Measurements from ENCODE around the gene CD81. TPM values are rescaled to one million over a fixed set of nuclear protein-coding genes. Genes with fewer than 3 reads are reported as not detected.

The CD81 gene
- total RNA-seq, 4 donors from 2014 or later: 54.5 to 87.0 (median 66.8) TPM

DNA sequence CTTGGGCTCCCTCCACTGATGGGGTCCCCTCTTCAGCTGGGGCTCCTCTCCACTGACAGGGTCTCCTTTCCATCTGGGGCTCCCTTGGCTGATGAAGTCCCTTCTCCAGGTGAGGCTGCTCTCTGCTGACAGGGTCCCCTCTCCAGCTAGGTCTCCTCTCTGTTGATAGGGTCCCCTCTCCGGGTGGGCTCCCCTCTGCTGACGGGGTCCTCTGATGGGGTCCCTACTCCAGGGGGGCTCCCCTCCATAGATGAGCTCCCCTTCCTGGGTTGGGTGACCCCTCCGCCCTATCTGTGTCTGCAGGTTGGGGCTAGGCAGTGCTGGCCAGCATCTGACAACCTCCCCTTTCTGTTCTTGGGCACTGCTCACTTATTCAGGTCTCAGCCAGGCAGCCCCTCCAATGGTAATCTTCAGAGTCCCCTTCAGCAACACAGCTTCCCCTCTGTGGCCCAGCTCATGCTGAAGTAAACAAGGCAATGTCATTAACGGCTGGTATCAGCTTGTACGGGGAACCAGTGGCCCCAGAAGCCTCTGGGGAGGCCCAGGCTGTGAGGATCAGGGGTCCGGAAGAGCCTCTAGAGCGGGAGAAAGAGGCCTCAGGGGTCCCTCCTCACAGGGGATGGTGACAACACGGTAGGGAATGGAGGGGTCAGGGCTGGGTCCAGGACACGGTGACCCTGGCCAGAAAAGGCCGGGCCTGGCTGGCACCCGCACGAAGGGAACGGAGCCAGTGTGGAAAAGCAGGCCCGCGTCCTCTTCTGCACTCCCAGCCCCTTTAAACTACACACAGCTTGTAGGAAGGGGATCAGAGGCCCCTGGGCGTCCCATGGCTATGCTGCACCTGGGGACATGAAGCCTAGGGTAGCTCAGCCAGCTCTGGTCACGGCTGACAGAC is 9.6 kb upstream of the CD81 start:
- H3K27me3 ChIP-seq: no peaks in the 10 kb centered on the region
- H3K27ac ChIP-seq: no peak overlapping the region
- ATAC-seq (no peak), DNase-seq (no peak)
- no peak overlapping the region for H3K4me3 ChIP-seq
- no peak for TF ChIP-seq POLR2A (IDR thresholded peaks at IDR 0.05)
- TF ChIP-seq, protein P1, sequence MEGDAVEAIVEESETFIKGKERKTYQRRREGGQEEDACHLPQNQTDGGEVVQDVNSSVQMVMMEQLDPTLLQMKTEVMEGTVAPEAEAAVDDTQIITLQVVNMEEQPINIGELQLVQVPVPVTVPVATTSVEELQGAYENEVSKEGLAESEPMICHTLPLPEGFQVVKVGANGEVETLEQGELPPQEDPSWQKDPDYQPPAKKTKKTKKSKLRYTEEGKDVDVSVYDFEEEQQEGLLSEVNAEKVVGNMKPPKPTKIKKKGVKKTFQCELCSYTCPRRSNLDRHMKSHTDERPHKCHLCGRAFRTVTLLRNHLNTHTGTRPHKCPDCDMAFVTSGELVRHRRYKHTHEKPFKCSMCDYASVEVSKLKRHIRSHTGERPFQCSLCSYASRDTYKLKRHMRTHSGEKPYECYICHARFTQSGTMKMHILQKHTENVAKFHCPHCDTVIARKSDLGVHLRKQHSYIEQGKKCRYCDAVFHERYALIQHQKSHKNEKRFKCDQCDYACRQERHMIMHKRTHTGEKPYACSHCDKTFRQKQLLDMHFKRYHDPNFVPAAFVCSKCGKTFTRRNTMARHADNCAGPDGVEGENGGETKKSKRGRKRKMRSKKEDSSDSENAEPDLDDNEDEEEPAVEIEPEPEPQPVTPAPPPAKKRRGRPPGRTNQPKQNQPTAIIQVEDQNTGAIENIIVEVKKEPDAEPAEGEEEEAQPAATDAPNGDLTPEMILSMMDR (IDR thresholded peaks at IDR 0.05 in 4 of 5, conservative IDR thresholded peaks at IDR 0.05 in 1 of 5): no peak
- no peaks in the 10 kb centered on the region for H3K9me3 ChIP-seq
- intact Hi-C loops (cut with DNase I; ENCODE audit: low total_unique reads): no loop called here
- no peaks in the 10 kb centered on the region for H3K36me3 ChIP-seq
- in situ Hi-C loops (cut with MboI; ENCODE audit: low sequenced_read_pairs in 4 of 4): no loop called here
- H3K4me1 ChIP-seq: no peaks in the 10 kb centered on the region

DNA sequence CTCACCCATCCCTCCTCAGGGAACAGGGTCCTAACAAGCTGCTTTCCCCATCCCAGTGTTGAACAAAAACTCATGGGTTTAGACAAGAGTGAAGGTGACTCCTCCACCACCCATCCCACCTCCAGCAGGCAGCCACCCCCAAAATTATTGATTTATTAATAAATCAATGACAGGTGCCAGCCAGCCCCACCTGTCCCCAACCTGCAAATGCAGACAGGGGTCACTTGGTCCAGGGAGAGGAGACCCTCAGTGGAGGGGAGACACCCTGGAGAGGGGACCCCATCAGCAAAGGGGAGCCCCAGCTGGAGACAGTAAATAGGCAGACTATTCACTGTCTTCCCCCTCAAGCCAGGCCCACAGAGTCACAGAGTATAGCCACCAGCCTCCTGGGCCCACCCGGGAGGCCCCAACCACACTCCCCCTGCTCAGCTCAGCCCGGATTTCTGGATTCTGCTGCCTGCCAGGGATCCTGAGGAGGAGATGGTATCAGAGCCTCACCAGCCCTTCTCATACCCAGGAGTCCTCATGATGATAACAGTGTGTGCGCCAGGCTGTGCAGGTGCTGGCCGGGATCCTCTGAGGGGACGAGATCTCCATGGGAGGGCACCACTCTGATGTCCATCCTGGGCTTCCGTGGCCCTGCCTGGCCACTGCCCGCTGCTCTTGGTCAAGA is 8.8 kb upstream of the CD81 start:
- Histone ChIP-seq H3K27ac (no peak overlapping the region), H3K36me3 (no peaks in the 10 kb centered on the region), H3K9me3 (no peaks in the 10 kb centered on the region), H3K27me3 (no peaks in the 10 kb centered on the region), H3K4me1 (no peaks in the 10 kb centered on the region), H3K4me3 (no peak overlapping the region)
- no peak for DNase-seq
- TF ChIP-seq, protein P1 (IDR thresholded peaks at IDR 0.05 in 4 of 5, conservative IDR thresholded peaks at IDR 0.05 in 1 of 5): no peak
- TF ChIP-seq POLR2A (IDR thresholded peaks at IDR 0.05): no peak
- in situ Hi-C loops (cut with MboI; ENCODE audit: low sequenced_read_pairs in 4 of 4): no loop called here
- intact Hi-C loops (cut with DNase I; ENCODE audit: low total_unique reads): no loop called here
- ATAC-seq: no peak

DNA sequence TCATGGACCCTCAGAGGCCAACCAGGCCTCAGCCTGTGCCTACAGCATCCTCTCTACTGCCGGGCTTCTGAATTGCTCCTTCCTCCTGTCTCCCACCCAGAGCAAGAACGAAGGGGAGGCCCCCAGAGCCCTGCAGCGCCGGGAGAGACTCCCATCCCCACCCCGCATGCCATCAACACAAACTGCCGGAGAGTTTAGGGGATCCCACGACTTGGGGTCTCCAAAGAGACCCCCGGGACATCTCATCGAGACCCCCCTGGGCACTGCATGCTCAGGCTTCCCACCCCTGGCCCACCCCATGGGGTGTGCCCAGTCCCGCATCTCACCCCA is 8.3 kb upstream of the CD81 start:
- no peak for DNase-seq
- in situ Hi-C loops (cut with MboI; ENCODE audit: low sequenced_read_pairs in 4 of 4): no loop called here
- intact Hi-C loops (cut with DNase I; ENCODE audit: low total_unique reads): no loop called here
- ATAC-seq: no peak
- Histone ChIP-seq H3K9me3 (no peaks in the 10 kb centered on the region), H3K27ac (no peak overlapping the region), H3K4me3 (no peak overlapping the region), H3K4me1 (no peaks in the 10 kb centered on the region), H3K36me3 (no peaks in the 10 kb centered on the region), H3K27me3 (no peaks in the 10 kb centered on the region)
- TF ChIP-seq, protein P1 (IDR thresholded peaks at IDR 0.05 in 4 of 5, conservative IDR thresholded peaks at IDR 0.05 in 1 of 5): no peak
- TF ChIP-seq POLR2A (IDR thresholded peaks at IDR 0.05): no peak

DNA sequence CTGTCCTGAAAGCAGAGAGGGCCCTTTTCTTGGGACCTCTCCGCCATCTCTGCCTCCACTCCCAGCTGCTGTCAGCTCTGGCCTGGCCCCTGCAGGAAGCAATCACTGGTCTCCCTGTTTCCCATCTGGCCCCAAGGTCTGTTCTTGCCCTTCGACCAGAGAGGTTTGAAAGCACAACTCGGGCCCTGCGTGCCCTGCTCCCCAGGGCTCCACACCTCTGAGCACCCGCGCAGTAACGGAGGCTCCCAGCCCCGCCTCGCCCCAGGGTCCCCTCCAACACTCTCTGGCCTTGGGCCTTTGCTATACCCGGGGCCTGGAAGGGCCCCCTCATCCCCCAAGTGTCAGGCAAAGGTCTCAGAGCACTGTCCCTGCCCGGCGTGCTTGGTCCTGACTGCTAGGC is 7.8 kb upstream of the CD81 start:
- TF ChIP-seq, protein P1 (IDR thresholded peaks at IDR 0.05 in 4 of 5, conservative IDR thresholded peaks at IDR 0.05 in 1 of 5): no peak
- TF ChIP-seq POLR2A (IDR thresholded peaks at IDR 0.05): no peak
- DNase-seq (no peak), ATAC-seq (no peak)
- H3K9me3 ChIP-seq: no peaks in the 10 kb centered on the region
- H3K4me1 ChIP-seq: no peaks in the 10 kb centered on the region
- intact Hi-C loops (cut with DNase I; ENCODE audit: low total_unique reads): no loop called here
- H3K27ac ChIP-seq: no peak overlapping the region
- H3K36me3 ChIP-seq: no peaks in the 10 kb centered on the region
- in situ Hi-C loops (cut with MboI; ENCODE audit: low sequenced_read_pairs in 4 of 4): no loop called here
- no peaks in the 10 kb centered on the region for H3K27me3 ChIP-seq
- no peak overlapping the region for H3K4me3 ChIP-seq

Measured in gastrocnemius medialis (tissue), 4 donors.